Adrenal gland (tissue), 12 donors: ENCODE measurements around the gene CMTM8. TPM values are rescaled to one million over a fixed set of nuclear protein-coding genes. Genes with fewer than 3 reads are reported as not detected.

Experiments
- DNase-seq, 7 donors: peaks; one replicate each; pipeline ENCODE4 v3.0.0-alpha.2; 2019 to 2020
- H3K27ac ChIP-seq, 5 donors: fragments of 200-600 bp; sonication (generic) in 4 of 5; 1 replicate in 3 of 5; 2 replicates in 2 of 5; pipeline versions ENCODE4 v1.5.1 to v1.8.0; 2016 to 2020; ENCODE audit warnings: mild to moderate bottlenecking in 1 of 5
- H3K27me3 ChIP-seq: fragments of 200-600 bp; 2 replicates; pipeline ENCODE4 v1.8.0; 2021
- H3K36me3 ChIP-seq, 2 donors: fragments of 200-600 bp; replicated peaks in 1 of 2; 1 replicate in 1 of 2; 2 replicates in 1 of 2; pipeline versions ENCODE4 v1.5.1 to v1.8.0; 2018 to 2022
- H3K4me1 ChIP-seq, 2 donors: fragments of 200-600 bp; replicated peaks in 1 of 2; 1 replicate in 1 of 2; 2 replicates in 1 of 2; pipeline versions ENCODE4 v1.5.1 to v1.8.0; 2018 to 2021
- H3K4me3 ChIP-seq, 4 donors: fragments of 200-600 bp; sonication (generic) in 3 of 4; one replicate each; pipeline ENCODE4 v1.5.1; 2016 to 2018
- H3K9me3 ChIP-seq, 3 donors: fragments of 200-600 bp; sonication (generic) in 1 of 3; replicated peaks in 1 of 3; 1 replicate in 2 of 3; 2 replicates in 1 of 3; pipeline versions ENCODE4 v1.5.1 to v1.8.0; 2016 to 2021
- CTCF ChIP-seq, 6 experiments: fragments of 450-650 bp in 4 of 6; fragments of 200-600 bp in 2 of 6; sonication (generic) in 1 of 6; IDR thresholded peaks; 1 replicate in 5 of 6; 2 replicates in 1 of 6; pipeline versions ENCODE4 v1.5.1 to v1.8.0; 2016 to 2021; ENCODE audit warnings: antibody characterized with exemption in 6 of 6, mild to moderate bottlenecking in 2 of 6, moderate library complexity in 1 of 6
- POLR2A ChIP-seq, 2 donors: fragments of 450-650 bp; IDR thresholded peaks; one replicate each; pipeline ENCODE4 v1.6.1; 2017; ENCODE audit warnings: antibody characterized with exemption in 2 of 2, mild to moderate bottlenecking in 2 of 2, moderate library complexity in 1 of 2
- WGBS, 4 donors: extraction: QIAGEN DNeasy Blood & Tissue Kit in 2 of 4; methylation state at CpG; one replicate each; pipeline versions ENCODE4 v1.1.5 to v1.1.7; 2013 to 2017; 5-methylcytosine and 5-hydroxymethylcytosine counted together
- intact Hi-C, 2 donors: fragments of 100-400 bp; cut with DNase I; formaldehyde crosslinking; loops; one replicate each; pipeline versions ENCODE4 v1.14.1 to v1.15.0; 2022 to 2023
- polyA plus RNA-seq, 3 donors: library from polyadenylated mRNA; stranded (reverse); fragments of 200-250 nt in 2 of 3; fragments of 350-450 nt in 1 of 3; fragmentation: Illumina TruSeq in 1 of 3; extraction: RNeasy Lipid Tissue Mini Kit (QIAGEN cat#74804) in 1 of 3; gene quantifications; one replicate each; pipeline ENCODE4 v1.2.3, GENCODE V29; 2013 to 2014
- total RNA-seq, 9 donors: library from RNA; depleted of rRNA in 4 of 9; stranded (reverse); fragments of >200 nt in 4 of 9; fragments of 120-200 nt in 1 of 9; fragmentation: NEBNext Ultra II Directional in 1 of 9; extraction: Animal tissue kit (Norgen Biotek cat#: 25700) in 1 of 9; gene quantifications; one replicate each; pipeline versions ENCODE4 v1.1.0 to v1.2.4, GENCODE V29; 2013 to 2023
- donor health status: healthy with polysubstance abuse.
- donor health status: Bipolar disorder and iron deficiency.
- donor health status: DM: yes; HTN: yes; CAD: no.
- donor health status: DM: no; HTN: no; CAD: no.
- donor health status: DM: no; HTN: no; CAD: no.
- donor health status: DM: yes; HTN: yes; CAD: no.

Gene CMTM8
- total and polyA plus RNA-seq, 12 donors, result 3.3 to 24.1 (median 16.0) TPM

DNA sequence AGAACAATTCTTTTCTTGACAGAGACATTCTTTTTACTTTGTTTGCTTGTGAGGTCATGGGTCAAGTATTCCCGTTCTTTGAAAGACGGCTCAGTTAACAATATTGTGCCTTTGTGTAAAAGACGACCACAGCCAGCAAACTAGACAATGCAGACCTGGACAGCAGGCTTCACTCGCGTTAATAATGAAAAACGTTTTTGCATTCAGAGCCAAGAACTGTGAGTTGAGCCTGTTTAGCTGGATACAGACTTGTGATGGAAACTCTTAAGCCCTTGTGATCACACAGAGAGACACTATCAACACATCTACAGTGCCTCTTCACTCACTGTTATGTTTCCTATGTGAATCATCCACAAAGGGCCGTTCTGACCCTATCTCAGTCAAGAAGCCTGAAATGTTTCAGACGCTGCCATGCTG, 115.9 kb downstream of the CMTM8 start:
- WGBS, 4 donors, result 63 to 67% (median 65%) methylated on average over 8 of the region's 8 CpGs
- TF ChIP-seq CTCF (IDR thresholded peaks at IDR 0.05) (no peak), POLR2A (IDR thresholded peaks at IDR 0.05) (no peak)
- H3K36me3 ChIP-seq, result no peaks in the 10 kb centered on the region
- no peaks in the 10 kb centered on the region for H3K27me3 ChIP-seq
- H3K4me1 ChIP-seq, result no peaks in the 10 kb centered on the region
- no peak overlapping the region for H3K27ac ChIP-seq
- intact Hi-C loops, result no loop called here
- H3K4me3 ChIP-seq, result no peak overlapping the region
- DNase-seq, result no peak
- H3K9me3 ChIP-seq, result no peaks in the 10 kb centered on the region

GRCh38 chr3:32355751-32356291, 117.3 kb downstream of the CMTM8 start:
- Histone ChIP-seq H3K4me3 (no peak overlapping the region), H3K27me3 (no peaks in the 10 kb centered on the region), H3K36me3 (no peaks in the 10 kb centered on the region), H3K4me1 (no peaks in the 10 kb centered on the region), H3K27ac (no peak overlapping the region), H3K9me3 (no peaks in the 10 kb centered on the region)
- intact Hi-C loops, result no loop called here
- 80 to 85% (median 83%) methylated on average over 8 of the region's 8 CpGs for WGBS, 4 donors
- no peak for TF ChIP-seq CTCF (IDR thresholded peaks at IDR 0.05)
- no peak for TF ChIP-seq POLR2A (IDR thresholded peaks at IDR 0.05)
- no peak for DNase-seq

- DNase-seq, result no peak
- TF ChIP-seq POLR2A (IDR thresholded peaks at IDR 0.05), result no peak
- no peak for TF ChIP-seq CTCF (IDR thresholded peaks at IDR 0.05)
- Histone ChIP-seq H3K27ac (no peak overlapping the region), H3K4me1 (no peaks in the 10 kb centered on the region), H3K4me3 (no peak overlapping the region), H3K9me3 (no peaks in the 10 kb centered on the region), H3K36me3 (no peaks in the 10 kb centered on the region), H3K27me3 (no peaks in the 10 kb centered on the region)
- intact Hi-C loops, result no loop called here
- 93 to 95% (median 93%) methylated on average over 5 of the region's 5 CpGs for WGBS, 4 donors
These were observed 121.4 kb downstream of the CMTM8 start for GRCh38 chr3:32359766-32360492.

DNA sequence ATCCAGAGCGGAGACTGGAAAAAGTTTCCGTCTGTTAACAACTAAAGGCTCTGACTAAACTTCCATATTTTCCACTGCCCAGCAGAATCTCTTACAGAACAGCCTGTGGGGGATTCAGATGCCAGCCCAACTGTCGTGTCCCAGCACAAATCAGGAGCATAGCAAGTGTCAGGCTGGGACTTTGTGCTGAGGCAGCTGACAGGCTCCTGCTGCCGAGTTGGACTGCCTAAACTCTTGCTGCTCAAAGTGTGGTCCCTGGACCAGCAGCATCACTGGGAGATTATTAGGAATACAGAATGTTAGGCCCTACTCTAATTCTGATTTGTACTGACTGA, 122.0 kb downstream of the CMTM8 start:
- no peak overlapping the region for H3K27ac ChIP-seq
- no peaks in the 10 kb centered on the region for H3K9me3 ChIP-seq
- no peaks in the 10 kb centered on the region for H3K36me3 ChIP-seq
- WGBS, 4 donors, result 75 to 91% (median 81%) methylated on average over 3 to 4 of the region's 4 CpGs
- H3K27me3 ChIP-seq, result no peaks in the 10 kb centered on the region
- TF ChIP-seq POLR2A (IDR thresholded peaks at IDR 0.05), result no peak
- no peak for TF ChIP-seq CTCF (IDR thresholded peaks at IDR 0.05)
- no peak for DNase-seq
- intact Hi-C loops, result no loop called here
- no peaks in the 10 kb centered on the region for H3K4me1 ChIP-seq
- no peak overlapping the region for H3K4me3 ChIP-seq
